Cerebellar cortex (tissue), 1 donor: ENCODE measurements around the gene PBOV1.

ENCODE experiments used
- DNase-seq: peaks from one replicate; pipeline ENCODE4 v3.0.0-alpha.2; 2015; ENCODE audit warnings: low spot score

PBOV1 gene

GRCh38 chr6:138218449-138218848, at the start of gene PBOV1:
PBOV1 (minus strand) TSS chr6:138218491; CDS start chr6:138218395, 96 bp downstream.
- DNase-seq, result no peak

GRCh38 chr6:138266095-138266494, 47.8 kb upstream of the PBOV1 start:
- no peak for DNase-seq

- no peak for DNase-seq
These were observed 46.1 kb upstream of the PBOV1 start for GRCh38 chr6:138264372-138264880.

GRCh38 chr6:138263963-138264362, 45.7 kb upstream of the PBOV1 start:
- DNase-seq, result no peak

GRCh38 chr6:138261116-138261780, 43.0 kb upstream of the PBOV1 start:
- DNase-seq, result no peak

GRCh38 chr6:138258991-138259390, 40.7 kb upstream of the PBOV1 start:
- no peak for DNase-seq

GRCh38 chr6:138258197-138258596, 39.9 kb upstream of the PBOV1 start:
- no peak for DNase-seq

- DNase-seq, result no peak
These were observed 39.3 kb upstream of the PBOV1 start for GRCh38 chr6:138257638-138258040.

DNA sequence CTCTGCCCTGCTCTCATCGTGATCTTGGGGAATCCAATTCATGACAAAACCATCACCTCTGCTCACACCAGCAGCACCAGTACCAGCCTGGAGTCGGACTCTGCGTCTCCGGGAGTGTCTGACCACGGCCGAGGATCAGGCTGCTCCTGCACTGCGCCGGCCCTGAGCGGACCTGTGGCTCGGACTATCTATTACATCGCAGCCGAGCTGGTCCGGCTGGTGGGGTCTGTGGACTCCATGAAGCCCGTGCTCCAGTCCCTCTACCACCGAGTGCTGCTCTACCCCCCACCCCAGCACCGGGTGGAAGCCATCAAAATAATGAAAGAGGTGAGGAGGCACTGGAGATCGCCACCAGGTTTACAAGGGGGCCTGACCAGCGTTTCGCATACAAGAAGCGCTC, 37.2 kb upstream of the PBOV1 start:
- no peak for DNase-seq

DNA sequence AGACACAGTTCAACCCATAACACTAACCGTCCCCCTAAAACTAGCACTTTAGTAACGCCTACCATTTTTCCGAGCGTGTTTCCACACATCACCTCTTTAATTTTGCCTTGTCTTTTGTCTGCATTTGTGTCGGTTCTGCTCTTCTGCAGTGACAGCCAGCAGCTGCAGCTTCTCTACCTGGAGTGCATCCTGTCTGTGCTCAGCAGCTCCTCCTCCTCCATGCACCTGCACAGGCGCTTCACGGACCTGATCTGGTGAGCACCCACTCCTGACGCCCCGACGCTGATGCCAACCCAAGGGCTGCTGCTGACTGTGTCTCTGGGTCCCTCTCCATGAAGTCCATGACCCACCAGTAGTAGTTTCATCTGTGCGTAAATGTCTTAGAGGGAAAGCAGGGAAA, 35.4 kb upstream of the PBOV1 start:
- DNase-seq, result no peak

- peak; percentile 72 for DNase-seq
These were observed 32.4 kb upstream of the PBOV1 start for GRCh38 chr6:138250513-138251247.

DNA sequence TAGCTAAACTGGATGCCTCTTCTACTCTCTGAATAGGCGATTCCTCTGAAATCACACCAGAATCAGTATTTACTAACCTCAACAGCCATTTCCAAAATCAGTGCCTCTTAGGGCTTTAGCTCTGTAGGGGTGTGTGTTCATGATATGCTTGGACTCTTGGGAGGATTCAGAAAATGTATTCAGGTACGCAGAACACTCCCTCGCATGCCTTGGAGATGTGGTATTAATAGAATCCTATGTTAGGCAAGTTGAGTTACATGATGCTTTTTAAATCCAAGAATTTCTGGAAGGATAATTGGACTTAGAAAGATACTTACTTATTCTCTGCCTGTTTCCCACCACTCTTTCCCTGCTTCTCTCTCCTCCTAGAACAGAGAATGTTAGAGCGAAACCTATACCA, 31.8 kb upstream of the PBOV1 start:
- no peak for DNase-seq

DNA sequence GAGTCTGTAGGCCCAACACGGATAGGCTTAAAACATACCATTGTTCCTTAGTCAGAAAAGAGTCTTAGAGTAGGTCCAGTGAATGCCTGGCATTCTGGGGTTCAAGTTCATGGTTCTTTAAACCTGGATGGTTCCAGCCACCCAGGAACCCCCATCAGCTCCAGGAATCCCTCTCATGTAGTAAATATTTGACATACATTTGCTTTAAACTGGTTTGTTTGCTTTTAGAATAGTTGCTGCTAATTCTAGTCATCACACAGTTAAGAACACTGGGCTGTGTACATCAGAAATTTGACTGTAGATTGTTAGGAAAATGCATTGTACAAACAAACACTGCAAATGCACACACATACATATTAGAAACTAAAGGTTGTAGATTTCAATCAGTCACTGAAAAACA, 30.6 kb upstream of the PBOV1 start:
- no peak for DNase-seq

GRCh38 chr6:138248011-138248410, 29.7 kb upstream of the PBOV1 start:
- no peak for DNase-seq

GRCh38 chr6:138246650-138247440, 28.6 kb upstream of the PBOV1 start:
- DNase-seq, result peak; percentile 87

- no peak for DNase-seq
These were observed 27.5 kb upstream of the PBOV1 start for GRCh38 chr6:138245751-138246150.

GRCh38 chr6:138242987-138243592, 24.8 kb upstream of the PBOV1 start:
- peak; percentile 72 for DNase-seq

DNA sequence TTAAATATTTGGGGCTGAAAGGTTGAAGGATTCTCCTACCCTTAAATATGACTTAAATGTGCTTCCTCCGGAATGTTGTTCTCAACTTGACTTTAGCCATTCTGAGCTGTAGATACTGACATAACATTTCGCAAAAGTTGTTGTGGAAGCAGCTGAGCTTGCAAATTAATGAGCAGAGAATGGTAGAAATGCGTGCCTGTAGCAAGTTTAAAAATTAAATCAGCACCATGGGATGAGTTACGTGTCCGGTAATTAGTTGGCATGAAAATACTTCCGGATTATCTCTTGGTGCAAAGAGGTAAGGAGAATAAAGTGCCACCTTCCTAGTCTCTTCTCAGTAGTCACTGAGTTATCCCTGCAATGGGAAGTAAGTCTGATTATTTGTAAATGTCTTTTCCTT, 23.6 kb upstream of the PBOV1 start:
- no peak for DNase-seq

GRCh38 chr6:138241381-138241780, 23.1 kb upstream of the PBOV1 start:
- DNase-seq, result no peak

GRCh38 chr6:138240476-138241245, 22.4 kb upstream of the PBOV1 start:
- peak; percentile 95 for DNase-seq

DNA sequence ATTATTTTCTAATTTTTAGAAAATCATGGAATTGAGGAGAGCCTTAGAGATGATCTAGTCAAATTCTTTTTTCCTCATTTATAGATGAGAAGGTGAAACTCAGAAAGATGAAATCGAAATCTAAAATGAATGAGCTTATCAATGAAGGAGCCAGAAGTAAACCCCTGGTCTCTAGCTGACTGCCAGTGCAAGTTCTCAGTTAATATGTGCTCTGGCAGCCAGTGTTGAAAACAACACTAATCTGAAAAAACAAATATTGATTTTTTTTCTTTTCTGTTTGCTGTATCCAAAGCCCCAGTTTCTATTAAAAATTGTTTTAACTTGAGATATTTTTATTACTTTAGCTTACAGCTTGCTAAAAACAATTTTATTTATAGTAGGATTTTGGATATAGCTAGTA, 21.5 kb upstream of the PBOV1 start:
- no peak for DNase-seq
